DOHH2 (cell line): Measurements from ENCODE around the gene POU5F2.

Source experiments
- CTCF ChIP-seq: fragments of 200-600 bp; sonication (generic); IDR thresholded peaks from one replicate; pipeline ENCODE4 v1.5.1; 2014; ENCODE audit warnings: antibody characterized with exemption, mild to moderate bottlenecking, low read depth, low read length; ENCODE audit not compliant: poor library complexity, severe bottlenecking
- EZH2phosphoT487 ChIP-seq: fragments of 200-600 bp; sonication (generic); IDR thresholded peaks from 2 replicates; pipeline ENCODE4 v1.6.1; 2017; ENCODE audit warnings: borderline replicate concordance, mild to moderate bottlenecking, antibody characterized with exemption, low read length, moderate library complexity, mixed read lengths

- no peak for TF ChIP-seq CTCF
- TF ChIP-seq EZH2phosphoT487 = no peak
These were observed 36.4 kb downstream of the POU5F2 start for GRCh38 chr5:93704996-93705395.
